GM12892 (cell line): ENCODE measurements around the gene ADRA2C.

ENCODE experiments used
- POLR2A ChIP-seq: IDR thresholded peaks from 2 replicates; pipeline ENCODE4 v1.6.1; 2011; ENCODE audit warnings: low read depth, low read length, control low read depth
- POLR2AphosphoS5 ChIP-seq: IDR thresholded peaks from 2 replicates; pipeline ENCODE4 v1.6.1; 2011; ENCODE audit warnings: low read depth, low read length, control low read depth
- TAF1 ChIP-seq: IDR thresholded peaks from 2 replicates; pipeline ENCODE4 v1.6.1; 2011; ENCODE audit warnings: low read depth, mild to moderate bottlenecking, control low read depth, low read length, borderline replicate concordance

GRCh38 chr4:3730422-3731190 is 35.6 kb upstream of the ADRA2C start:
- TF ChIP-seq POLR2A, result no peak
- no peak for TF ChIP-seq POLR2AphosphoS5
- TF ChIP-seq TAF1, result no peak
